Calu3 (cell line): ENCODE results near the gene IQCH. TPM values are rescaled to one million over a fixed set of nuclear protein-coding genes. Genes with fewer than 3 reads are reported as not detected.

Source experiments
- BruUV-seq: library from RNA; stranded (reverse); fragments of 400-500 nt; replicated peaks from 2 replicates; lab custom pipeline; 2021; lab: Mats Ljungman, UMichigan
- CTCF ChIA-PET: fragments of 300-600 bp; sonication (Branson Sonifier 250); formaldehyde crosslinking; loops from one replicate; lab custom pipeline; 2022; ENCODE audit warnings: antibody characterized with exemption; lab: Charles Lee
- DNase-seq: peaks from one replicate; pipeline ENCODE4 v3.0.0; 2022
- H3K27ac Mint-ChIP-seq: one replicate; pipeline ENCODE4 v1.8.0; 2022; ENCODE audit warnings: mixed read lengths; ENCODE audit not compliant: unreplicated experiment
- H3K27me3 Mint-ChIP-seq: one replicate; pipeline ENCODE4 v1.8.0; 2022; ENCODE audit warnings: mixed read lengths; ENCODE audit not compliant: unreplicated experiment
- H3K36me3 Mint-ChIP-seq: one replicate; pipeline ENCODE4 v1.8.0; 2022; ENCODE audit warnings: mild to moderate bottlenecking, moderate library complexity, mixed read lengths; ENCODE audit not compliant: insufficient read depth, unreplicated experiment
- H3K4me1 Mint-ChIP-seq: one replicate; pipeline ENCODE4 v1.8.0; 2022; ENCODE audit warnings: mild to moderate bottlenecking, low read depth, mixed read lengths; ENCODE audit not compliant: unreplicated experiment
- H3K4me3 Mint-ChIP-seq: one replicate; pipeline ENCODE4 v1.8.0; 2022; ENCODE audit warnings: mild to moderate bottlenecking, low read depth, moderate library complexity, mixed read lengths; ENCODE audit not compliant: unreplicated experiment
- H3K9me3 Mint-ChIP-seq: one replicate; pipeline ENCODE4 v1.8.0; 2022; ENCODE audit warnings: low read depth, mixed read lengths; ENCODE audit not compliant: unreplicated experiment
- CTCF ChIP-seq: fragments of 200-600 bp; IDR thresholded peaks from one replicate; pipeline ENCODE4 v1.8.0; 2022; ENCODE audit warnings: antibody characterized with exemption; ENCODE audit not compliant: unreplicated experiment
- intact Hi-C: fragments of 100-400 bp; cut with micrococcal nuclease; formaldehyde crosslinking; loops from one replicate; pipeline ENCODE4 v1.10.0; 2022; ENCODE audit not compliant: unreplicated experiment
- total RNA-seq: library from RNA; stranded (reverse); gene quantifications from 2 replicates; pipeline ENCODE4 v1.2.3, GENCODE V29; 2022

The IQCH gene
- total RNA-seq, 1 experiment from 2014 or later: 5.5 TPM

GRCh38 chr15:67341539-67341938 lies 87.0 kb downstream of the IQCH start:
- DNase-seq: no peak
- H3K4me1 Mint-ChIP-seq: no peaks in the 10 kb centered on the region
- H3K4me3 Mint-ChIP-seq: no peak overlapping the region

GRCh38 chr15:67343206-67343605 lies 88.6 kb downstream of the IQCH start:
- Mint-ChIP-seq H3K36me3 (no peaks in the 10 kb centered on the region), H3K9me3 (no peaks in the 10 kb centered on the region), H3K4me1 (no peaks in the 10 kb centered on the region), H3K4me3 (no peak overlapping the region), H3K27me3 (no peaks in the 10 kb centered on the region), H3K27ac (no peak overlapping the region)
- BruUV-seq: no TSS peak
- CTCF ChIA-PET: no interaction called here
- DNase-seq: no peak
- TF ChIP-seq CTCF: no peak
- intact Hi-C loops: no loop called here

More at GRCh38 chr15:67341539-67341938, 87.0 kb downstream of the IQCH start:
- intact Hi-C loops: no loop called here
- TF ChIP-seq CTCF: no peak
- Mint-ChIP-seq H3K9me3 (no peaks in the 10 kb centered on the region), H3K27me3 (no peaks in the 10 kb centered on the region), H3K36me3 (no peaks in the 10 kb centered on the region), H3K27ac (no peak overlapping the region)
- CTCF ChIA-PET: interaction anchor here (0.6 kb wide), 1 partner anchor 51 kb away, joined by 3 read pairs; no protein-coding TSS in a partner anchor
- no TSS peak for BruUV-seq

- H3K4me3 Mint-ChIP-seq: no peak overlapping the region
- BruUV-seq: no TSS peak
- H3K9me3 Mint-ChIP-seq: peaks cover 4% of the 10 kb centered on the region
- no peak for DNase-seq
- no peaks in the 10 kb centered on the region for H3K4me1 Mint-ChIP-seq
- H3K27ac Mint-ChIP-seq: no peak overlapping the region
- H3K27me3 Mint-ChIP-seq: no peaks in the 10 kb centered on the region
- TF ChIP-seq CTCF: no peak
- no peaks in the 10 kb centered on the region for H3K36me3 Mint-ChIP-seq
- CTCF ChIA-PET: no interaction called here
- intact Hi-C loops: no loop called here
Observed at GRCh38 chr15:67349634-67350033, 95.0 kb downstream of the IQCH start.

- Mint-ChIP-seq H3K27me3 (no peaks in the 10 kb centered on the region), H3K9me3 (peaks cover 4% of the 10 kb centered on the region), H3K4me3 (no peak overlapping the region), H3K27ac (no peak overlapping the region), H3K4me1 (no peaks in the 10 kb centered on the region), H3K36me3 (no peaks in the 10 kb centered on the region)
- intact Hi-C loops: no loop called here
- BruUV-seq: no TSS peak
- CTCF ChIA-PET: no interaction called here
- TF ChIP-seq CTCF: no peak
- DNase-seq: no peak
Observed at GRCh38 chr15:67350042-67350441, 95.5 kb downstream of the IQCH start.
